ENCODE data around the gene TRIP6.
A peak's percentile ranks its signal among the peaks of the same experiment; 100 is the strongest.

TRIP6 gene

GRCh38 chr7:100867040-100867775, at the start of gene TRIP6:
Gene TRIP6, plus strand, starts transcription at chr7:100867387. Its CDS starts 111 bp downstream, at chr7:100867498.
- DNase-seq: peak; percentile 44

- DNase-seq: no peak
Observed at GRCh38 chr7:100818366-100818765, 48.8 kb upstream of the TRIP6 start.

- DNase-seq: no peak
Observed at GRCh38 chr7:100818825-100819224, 48.4 kb upstream of the TRIP6 start.

- DNase-seq: no peak
Observed at GRCh38 chr7:100819586-100819985, 47.6 kb upstream of the TRIP6 start.

- DNase-seq: no peak
Observed at GRCh38 chr7:100822236-100823139, 44.7 kb upstream of the TRIP6 start.

- no peak for DNase-seq
Observed at GRCh38 chr7:100823140-100823525, 44.1 kb upstream of the TRIP6 start.

GRCh38 chr7:100823534-100823933, 43.7 kb upstream of the TRIP6 start:
- no peak for DNase-seq

- no peak for DNase-seq
Observed at GRCh38 chr7:100824499-100825214, 42.5 kb upstream of the TRIP6 start.

GRCh38 chr7:100825215-100825671, 41.9 kb upstream of the TRIP6 start:
- DNase-seq: no peak

- peak; percentile 5 for DNase-seq
Observed at GRCh38 chr7:100825751-100826513, 41.3 kb upstream of the TRIP6 start.

- no peak for DNase-seq
Observed at GRCh38 chr7:100826514-100827329, 40.5 kb upstream of the TRIP6 start.

GRCh38 chr7:100827330-100828226, 39.6 kb upstream of the TRIP6 start, which contains the start of gene EPHB4:
Gene EPHB4, minus strand, starts transcription at chr7:100827523. Its CDS starts 493 bp downstream, at chr7:100827030.
- DNase-seq: no peak

- no peak for DNase-seq
Observed at GRCh38 chr7:100829150-100829716, 38.0 kb upstream of the TRIP6 start.

- no peak for DNase-seq
Observed at GRCh38 chr7:100830396-100830795, 36.8 kb upstream of the TRIP6 start.

- no peak for DNase-seq
Observed at GRCh38 chr7:100832281-100832633, 34.9 kb upstream of the TRIP6 start.

- no peak for DNase-seq
Observed at GRCh38 chr7:100835903-100836811, 31.0 kb upstream of the TRIP6 start.

GRCh38 chr7:100836812-100837098, 30.4 kb upstream of the TRIP6 start:
- DNase-seq: no peak

GRCh38 chr7:100837099-100837836, 29.9 kb upstream of the TRIP6 start:
- no peak for DNase-seq

Measured in DMS79 (cell line).